Measurements from ENCODE around the gene RAP1GAP2. TPM values are rescaled to one million over a fixed set of nuclear protein-coding genes. Genes with fewer than 3 reads are reported as not detected.

Gene RAP1GAP2
- total and polyA plus RNA-seq, 2 of the 8 experiments (the other 6 are each of a cell fraction or from before 2014, with no cell fraction given), result 24.0 to 63.8 TPM

- H3K14ac ChIP-seq (ENCODE audit: insufficient read length), result no peak overlapping the region
- no peaks in the 10 kb centered on the region for H3K79me1 ChIP-seq (ENCODE audit: low read depth, low read length)
- H3K4me2 ChIP-seq (ENCODE audit: insufficient read depth in 1 of 2, low read depth in 2 of 2, low read length in 2 of 2), result no peak overlapping the region
- no peak overlapping the region for H3K23ac ChIP-seq (ENCODE audit: insufficient read length)
- DNase-seq (ENCODE audit: low read depth in 1 of 2, low spot score in 2 of 2) (no peak), FAIRE-seq (no peak)
- H3K4me1 ChIP-seq (replicated peaks in 1 of 4; ENCODE audit: control insufficient read depth in 3 of 4, insufficient read depth in 4 of 4, low read length in 3 of 4), result peaks cover 6 to 21% (median 9%) of the 10 kb centered on the region in 4 experiments; a peak in 6 of 7 replicates
- H4K20me1 ChIP-seq (replicated peaks in 1 of 2; ENCODE audit: control insufficient read depth in 1 of 2, insufficient read depth in 2 of 2, low read length in 2 of 2), result no peaks in the 10 kb centered on the region
- H4K5ac ChIP-seq (ENCODE audit: insufficient read length, low read depth, low read length), result no peak overlapping the region
- peaks cover 0 to 5% (median 0%) of the 10 kb centered on the region in 4 experiments; a peak in 2 of 7 replicates for H3K27me3 ChIP-seq (replicated peaks in 1 of 4; ENCODE audit: control insufficient read depth in 3 of 4, extremely low read depth in 1 of 4, insufficient read depth in 3 of 4, low read length in 3 of 4)
- ChIA-PET POLR2A (ENCODE audit: partially characterized antibody) (interaction anchor here (0.7 to 1.7 kb wide), 3 partner anchors 11 to 82 kb away, joined by 3 to 6 read pairs (median 4); no protein-coding TSS in a partner anchor), CTCF (ENCODE audit: partially characterized antibody) (interaction anchor here (0.6 to 13.3 kb wide), 34 partner anchors 10 to 465 kb away, joined by 3 to 233 read pairs (median 6); no protein-coding TSS in a partner anchor)
- H3K23me2 ChIP-seq (ENCODE audit: low read depth, low read length), result peaks cover 3% of the 10 kb centered on the region; the same call in 1 of the 2 replicates
- H2AFZ ChIP-seq (ENCODE audit: low read length), result no peak overlapping the region
- H2AK5ac ChIP-seq (ENCODE audit: low read depth, low read length), result no peak overlapping the region; the same call in 1 of the 2 replicates
- no peak overlapping the region for H3K27ac ChIP-seq (ENCODE audit: low read depth, low read length)
- H2BK5ac ChIP-seq (ENCODE audit: low read depth, low read length), result peak overlapping the region; percentile 52; the same call in 1 of the 2 replicates
- H3K56ac ChIP-seq (replicated peaks; ENCODE audit: insufficient read length, low read depth, low read length), result no peak overlapping the region
- H2BK120ac ChIP-seq (replicated peaks; ENCODE audit: low read depth, low read length), result no peak overlapping the region
- no peak overlapping the region; the same call in 1 of the 2 replicates for H2BK12ac ChIP-seq (ENCODE audit: low read depth, low read length)
- H3K79me2 ChIP-seq (ENCODE audit: control insufficient read depth in 1 of 2, insufficient read depth in 2 of 2, low read length in 2 of 2), result no peaks in the 10 kb centered on the region; a peak in 1 of 4 replicates
- H2BK15ac ChIP-seq (ENCODE audit: low read length), result no peak overlapping the region; the same call in 1 of the 2 replicates
- 86% methylated on average over 17 of the region's 17 CpGs; no CpG with 5 or more reads in 1 of the 2 experiments for WGBS, 2 experiments (ENCODE audit: extremely low coverage in 1 of 2, insufficient coverage in 1 of 2, insufficient read length in 1 of 2, insufficient replicate concordance in 2 of 2, low coverage in 1 of 2, low lambda C conversion rate in 2 of 2, missing lambda C conversion rate in 1 of 2)
- H3K36me3 ChIP-seq (ENCODE audit: control insufficient read depth in 2 of 4, insufficient read depth in 4 of 4, low read length in 3 of 4), result no peaks in the 10 kb centered on the region
- H4K8ac ChIP-seq (ENCODE audit: extremely low read depth, insufficient read depth, low read length), result no peak overlapping the region
- H4K91ac ChIP-seq (replicated peaks; ENCODE audit: insufficient read length, low read length), result peak overlapping the region; percentile 10
- no peak overlapping the region for H3K4ac ChIP-seq (replicated peaks; ENCODE audit: insufficient read length, low read depth, low read length)
- no peak overlapping the region for H3K18ac ChIP-seq (ENCODE audit: extremely low read depth, low read length)
- no peak overlapping the region for H3K4me3 ChIP-seq (ENCODE audit: extremely low read depth in 1 of 4, insufficient read depth in 2 of 4, low read depth in 3 of 4, low read length in 4 of 4)
- no peaks in the 10 kb centered on the region for H3K9me3 ChIP-seq (ENCODE audit: insufficient read depth in 2 of 2, low read depth in 1 of 2, low read length in 1 of 2)
- H2BK20ac ChIP-seq (ENCODE audit: low read length), result 0 out of 2 replicates have a peak overlapping the region, but pooled peaks have one; percentile 61
- no peak overlapping the region for H3K9ac ChIP-seq (replicated peaks in 1 of 4; ENCODE audit: extremely low read depth in 1 of 4, low read depth in 3 of 4, low read length in 3 of 4)
- no peak for TF ChIP-seq MAX (IDR thresholded peaks at IDR 0.05)
- TF ChIP-seq JUN (IDR thresholded peaks at IDR 0.05; ENCODE audit: low read depth, low read length), result no peak
- no peak for TF ChIP-seq EZH2 (IDR thresholded peaks at IDR 0.05; ENCODE audit: low read depth, low read length, severe bottlenecking)
- no peak for TF ChIP-seq SIRT6 (IDR thresholded peaks at IDR 0.05; ENCODE audit: low read length)
- TF ChIP-seq POLR2A (IDR thresholded peaks at IDR 0.05; ENCODE audit: control extremely low read depth in 1 of 2, low read depth in 2 of 2, low read length in 2 of 2), result no peak
- no peak for TF ChIP-seq CBX5 (IDR thresholded peaks at IDR 0.05; ENCODE audit: low read depth, low read length)
- no peak for TF ChIP-seq RNF2 (IDR thresholded peaks at IDR 0.05; ENCODE audit: borderline replicate concordance, low read depth, low read length, missing control alignments, poor library complexity, severe bottlenecking)
- no peak for TF ChIP-seq JUND (IDR thresholded peaks at IDR 0.05; ENCODE audit: low read length)
- no peak for TF ChIP-seq TBP (IDR thresholded peaks at IDR 0.05; ENCODE audit: low read depth, low read length)
- no peak for TF ChIP-seq FOSL1 (IDR thresholded peaks at IDR 0.05; ENCODE audit: insufficient read depth, low read depth, low read length)
- no peak for TF ChIP-seq BCL11A (IDR thresholded peaks at IDR 0.05; ENCODE audit: low read depth in 2 of 2, low read length in 2 of 2)
These were observed 51.4 kb downstream of the RAP1GAP2 start for GRCh38 chr17:2847381-2848333.
